Stimulated activated CD4-positive, alpha-beta T cell treated with anti-CD3 and anti-CD28 coated beads, Interleukin-4, amount 100 ng/mL, for 24 hours (primary cell): ENCODE measurements around the gene ZNF506.
"Not testable (repeated sequence)": the region's sequence is repeated elsewhere in the genome, so short reads cannot be mapped to it uniquely, and the experiment has no call there.

Source experiments
- DNase-seq: peaks from one replicate; pipeline ENCODE4 v3.0.0-alpha.2; 2020

ZNF506 gene

DNA sequence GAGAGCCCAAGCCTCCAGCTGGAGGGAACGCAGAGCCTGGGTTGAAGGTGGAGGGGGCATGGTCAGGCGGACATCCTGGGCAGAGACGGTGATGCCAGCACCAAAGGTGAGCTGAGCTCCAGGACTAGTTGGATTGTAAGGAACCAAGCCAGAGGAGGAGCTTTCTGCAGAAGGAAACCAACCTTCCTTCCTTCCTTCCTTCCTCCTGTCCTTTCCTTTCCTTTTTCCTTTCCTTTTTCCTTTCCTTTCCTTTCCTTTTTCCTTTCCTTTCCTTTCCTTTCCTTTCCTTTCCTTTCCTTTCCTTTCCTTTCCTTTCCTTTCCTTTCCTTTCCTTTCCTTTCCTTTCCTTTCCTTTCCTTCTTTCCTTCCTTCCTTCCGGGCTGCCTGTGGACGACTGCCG lies 77.6 kb downstream of the ZNF506 start:
- not testable (repeated sequence) for DNase-seq

DNA sequence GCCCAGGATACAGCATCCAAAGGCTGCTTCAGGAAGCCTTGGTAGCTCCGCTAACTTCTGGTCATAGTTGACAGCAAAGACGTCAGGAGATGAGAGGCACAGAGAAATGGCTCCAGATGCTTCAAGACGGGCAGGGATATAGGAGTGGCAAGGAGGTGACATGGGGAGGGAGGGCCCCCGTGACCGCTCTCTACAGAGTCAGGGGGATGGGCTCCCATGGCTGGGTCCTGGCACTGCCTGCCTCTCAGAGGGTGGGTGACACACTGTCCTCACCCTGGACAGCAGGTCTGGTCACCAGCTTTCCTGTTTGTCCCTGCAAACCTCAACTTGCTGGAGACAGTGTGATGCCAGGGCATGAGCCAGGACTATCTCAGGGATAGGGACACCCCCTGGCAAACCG lies 78.4 kb downstream of the ZNF506 start:
- no peak for DNase-seq

DNA sequence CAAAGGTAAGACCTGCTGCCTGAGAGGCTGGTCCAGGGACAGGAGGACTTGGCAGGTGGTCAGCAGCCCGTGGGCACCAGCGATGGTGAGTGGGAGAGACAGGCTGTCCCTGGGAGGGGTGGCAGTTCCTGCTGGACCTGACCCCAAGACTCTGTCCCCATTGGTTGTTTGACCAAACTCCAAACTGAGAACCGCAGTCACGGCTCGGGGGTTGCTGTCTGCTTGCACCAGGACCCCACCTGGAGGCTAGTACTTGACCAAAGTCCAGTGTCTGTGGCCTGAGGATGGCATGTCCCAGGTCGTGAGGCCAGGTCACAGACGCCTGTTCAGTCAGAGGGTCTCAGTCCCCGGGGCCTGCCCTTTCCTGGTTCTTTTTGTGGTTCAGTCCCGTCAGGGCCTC lies 78.8 kb downstream of the ZNF506 start:
- DNase-seq, result no peak
